Activated T-cell treated with anti-CD3 and anti-CD28 coated beads, Interleukin-2, amount 50 U/mL, for 72 hours (primary cell): ENCODE measurements around the gene ELOVL2. TPM values are rescaled to one million over a fixed set of nuclear protein-coding genes. Genes with fewer than 3 reads are reported as not detected.
A peak's percentile ranks its signal among the peaks of the same experiment; 100 is the strongest.
"Not testable (repeated sequence)": the region's sequence is repeated elsewhere in the genome, so short reads cannot be mapped to it uniquely, and the experiment has no call there.

Source experiments
- ATAC-seq, 2 donors: fragments of 150-1000 bp; cut with Tn5 transposase; replicated peaks in 1 of 2; 2 replicates each; pipeline ENCODE4 v1.10.0; 2021; ENCODE audit warnings: moderate library complexity in 2 of 2, mild to moderate bottlenecking in 1 of 2
- DNase-seq, 2 donors: peaks; one replicate each; pipeline ENCODE4 v3.0.0; 2021 to 2022; ENCODE audit warnings: mixed read lengths in 1 of 2
- H3K27ac Mint-ChIP-seq: one replicate; pipeline ENCODE4 v1.8.0; 2022; ENCODE audit warnings: mild to moderate bottlenecking, moderate library complexity, mixed read lengths
- H3K27me3 Mint-ChIP-seq: one replicate; pipeline ENCODE4 v1.8.0; 2022; ENCODE audit warnings: low read depth, mixed read lengths
- H3K36me3 Mint-ChIP-seq, 2 donors: one replicate each; pipeline ENCODE4 v1.8.0; 2022; ENCODE audit warnings: mixed read lengths in 2 of 2, mild to moderate bottlenecking in 1 of 2; ENCODE audit not compliant: insufficient read depth in 2 of 2
- H3K4me1 Mint-ChIP-seq: one replicate; pipeline ENCODE4 v1.8.0; 2022; ENCODE audit warnings: low read depth, mixed read lengths
- H3K4me3 Mint-ChIP-seq, 2 donors: one replicate each; pipeline ENCODE4 v1.8.0; 2022; ENCODE audit warnings: mild to moderate bottlenecking in 2 of 2, mixed read lengths in 2 of 2, moderate library complexity in 2 of 2
- H3K9me3 Mint-ChIP-seq, 2 donors: one replicate each; pipeline ENCODE4 v1.8.0; 2022; ENCODE audit warnings: mixed read lengths in 2 of 2
- total RNA-seq, 2 donors: library from RNA; stranded (reverse); gene quantifications; one replicate each; pipeline ENCODE4 v1.2.3, GENCODE V29; 2022

Gene ELOVL2
- total RNA-seq = under 1 TPM in 1 of 2 donors, not detected in 1; 0.07 TPM

GRCh38 chr6:11043961-11044711 is at the start of gene ELOVL2:
Gene ELOVL2 (minus strand): TSS chr6:11044305. CDS start chr6:11044230, 75 bp downstream.
- Mint-ChIP-seq H3K36me3 (peaks cover 4 to 8% of the 10 kb centered on the region in 2 donors), H3K4me3 (peak within 1 kb of the TSS; percentile 80 to 81), H3K9me3 (no peaks in the 10 kb centered on the region), H3K27me3 (peaks cover 73% of the 10 kb centered on the region), H3K4me1 (peaks cover 10% of the 10 kb centered on the region), H3K27ac (no peak within 1 kb of the TSS)
- ATAC-seq (peak; percentile 68 to 81), DNase-seq (peak; percentile 36 to 39)

- DNase-seq (no peak), ATAC-seq (peak; percentile 8 to 13)
- Mint-ChIP-seq H3K4me3 (peak overlapping the region; percentile 88 to 100), H3K27me3 (no peaks in the 10 kb centered on the region), H3K9me3 (no peaks in the 10 kb centered on the region), H3K4me1 (peaks cover 32% of the 10 kb centered on the region), H3K27ac (peak overlapping the region; percentile 94), H3K36me3 (peaks cover 3% of the 10 kb centered on the region in 2 donors)
Measured at GRCh38 chr6:11093376-11093625, 49.2 kb upstream of the ELOVL2 start.

GRCh38 chr6:11092668-11093375 is 48.7 kb upstream of the ELOVL2 start:
- no peaks in the 10 kb centered on the region for H3K9me3 Mint-ChIP-seq
- ATAC-seq = peak; percentile 21 to 24
- peak in 1 of 2 donors; percentile 35 for DNase-seq
- H3K27ac Mint-ChIP-seq = peak overlapping the region; percentile 94
- peaks cover 32% of the 10 kb centered on the region for H3K4me1 Mint-ChIP-seq
- peak overlapping the region; percentile 88 to 100 for H3K4me3 Mint-ChIP-seq
- H3K36me3 Mint-ChIP-seq = peaks cover 3% of the 10 kb centered on the region in 2 donors
- no peaks in the 10 kb centered on the region for H3K27me3 Mint-ChIP-seq

- not testable (repeated sequence) for H3K27ac Mint-ChIP-seq, H3K4me3 Mint-ChIP-seq
Measured at GRCh38 chr6:11091141-11091540, 47.0 kb upstream of the ELOVL2 start.

GRCh38 chr6:11089695-11090094 is 45.6 kb upstream of the ELOVL2 start:
- H3K4me3 Mint-ChIP-seq = no peak overlapping the region
- ATAC-seq (no peak), DNase-seq (no peak)
- peaks cover 0 to 3% of the 10 kb centered on the region in 2 donors for H3K36me3 Mint-ChIP-seq
- H3K27ac Mint-ChIP-seq = no peak overlapping the region
- peaks cover 14% of the 10 kb centered on the region for H3K4me1 Mint-ChIP-seq
- H3K27me3 Mint-ChIP-seq = no peaks in the 10 kb centered on the region
- no peaks in the 10 kb centered on the region for H3K9me3 Mint-ChIP-seq

More at GRCh38 chr6:11091141-11091540, 47.0 kb upstream of the ELOVL2 start:
- not testable (repeated sequence) for H3K9me3 Mint-ChIP-seq, DNase-seq, H3K36me3 Mint-ChIP-seq, H3K27me3 Mint-ChIP-seq, ATAC-seq
- H3K4me1 Mint-ChIP-seq = peaks cover 27% of the 10 kb centered on the region

GRCh38 chr6:11087141-11087812 is 43.2 kb upstream of the ELOVL2 start:
- not testable (repeated sequence) for H3K4me1 Mint-ChIP-seq, H3K27ac Mint-ChIP-seq, DNase-seq, ATAC-seq, H3K27me3 Mint-ChIP-seq, H3K4me3 Mint-ChIP-seq, H3K36me3 Mint-ChIP-seq, H3K9me3 Mint-ChIP-seq

GRCh38 chr6:11085758-11086435 is 41.8 kb upstream of the ELOVL2 start:
- Mint-ChIP-seq H3K27ac (no peak overlapping the region), H3K9me3 (no peaks in the 10 kb centered on the region), H3K27me3 (no peaks in the 10 kb centered on the region), H3K4me3 (no peak overlapping the region), H3K4me1 (no peaks in the 10 kb centered on the region), H3K36me3 (no peaks in the 10 kb centered on the region)
- DNase-seq (no peak), ATAC-seq (no peak)

GRCh38 chr6:11083956-11084355 is 39.9 kb upstream of the ELOVL2 start:
- Mint-ChIP-seq H3K27me3 (no peaks in the 10 kb centered on the region), H3K4me3 (no peak overlapping the region), H3K36me3 (no peaks in the 10 kb centered on the region), H3K4me1 (no peaks in the 10 kb centered on the region), H3K9me3 (no peaks in the 10 kb centered on the region), H3K27ac (no peak overlapping the region)
- DNase-seq = no peak
- no peak for ATAC-seq

GRCh38 chr6:11083491-11083890 is 39.4 kb upstream of the ELOVL2 start:
- Mint-ChIP-seq H3K27me3 (no peaks in the 10 kb centered on the region), H3K9me3 (no peaks in the 10 kb centered on the region), H3K27ac (no peak overlapping the region), H3K36me3 (no peaks in the 10 kb centered on the region), H3K4me1 (no peaks in the 10 kb centered on the region), H3K4me3 (no peak overlapping the region)
- no peak for ATAC-seq
- no peak for DNase-seq

GRCh38 chr6:11080296-11080695 is 36.2 kb upstream of the ELOVL2 start:
- Mint-ChIP-seq H3K27ac (no peak overlapping the region), H3K4me1 (no peaks in the 10 kb centered on the region), H3K27me3 (no peaks in the 10 kb centered on the region), H3K4me3 (no peak overlapping the region), H3K36me3 (no peaks in the 10 kb centered on the region), H3K9me3 (no peaks in the 10 kb centered on the region)
- ATAC-seq (no peak), DNase-seq (no peak)

GRCh38 chr6:11078266-11078665 is 34.2 kb upstream of the ELOVL2 start:
- ATAC-seq (no peak), DNase-seq (no peak)
- no peaks in the 10 kb centered on the region for H3K36me3 Mint-ChIP-seq
- no peak overlapping the region for H3K4me3 Mint-ChIP-seq
- no peaks in the 10 kb centered on the region for H3K4me1 Mint-ChIP-seq
- no peaks in the 10 kb centered on the region for H3K9me3 Mint-ChIP-seq
- no peak overlapping the region for H3K27ac Mint-ChIP-seq
- H3K27me3 Mint-ChIP-seq = no peaks in the 10 kb centered on the region

- Mint-ChIP-seq H3K36me3 (no peaks in the 10 kb centered on the region), H3K27me3 (no peaks in the 10 kb centered on the region), H3K27ac (no peak overlapping the region), H3K9me3 (no peaks in the 10 kb centered on the region), H3K4me1 (no peaks in the 10 kb centered on the region), H3K4me3 (no peak overlapping the region)
- no peak for ATAC-seq
- DNase-seq = no peak
Measured at GRCh38 chr6:11076540-11076939, 32.4 kb upstream of the ELOVL2 start.

- no peaks in the 10 kb centered on the region for H3K9me3 Mint-ChIP-seq
- no peaks in the 10 kb centered on the region for H3K36me3 Mint-ChIP-seq
- no peak overlapping the region for H3K4me3 Mint-ChIP-seq
- DNase-seq (no peak), ATAC-seq (no peak)
- no peaks in the 10 kb centered on the region for H3K4me1 Mint-ChIP-seq
- H3K27me3 Mint-ChIP-seq = no peaks in the 10 kb centered on the region
- no peak overlapping the region for H3K27ac Mint-ChIP-seq
Measured at GRCh38 chr6:11072101-11072500, 28.0 kb upstream of the ELOVL2 start.
